G401.6 (cell line): ENCODE measurements around the gene RABGAP1.

Source experiments
- FAIRE-seq: peaks from 2 replicates; lab custom pipeline; 2012; peaks lifted over from hg19 to GRCh38; lab: Jason Lieb, UNC

The RABGAP1 gene

GRCh38 chr9:123049589-123050222 lies 108.9 kb downstream of the RABGAP1 start:
- FAIRE-seq = no peak

GRCh38 chr9:123053046-123053445 lies 112.2 kb downstream of the RABGAP1 start:
- no peak for FAIRE-seq

DNA sequence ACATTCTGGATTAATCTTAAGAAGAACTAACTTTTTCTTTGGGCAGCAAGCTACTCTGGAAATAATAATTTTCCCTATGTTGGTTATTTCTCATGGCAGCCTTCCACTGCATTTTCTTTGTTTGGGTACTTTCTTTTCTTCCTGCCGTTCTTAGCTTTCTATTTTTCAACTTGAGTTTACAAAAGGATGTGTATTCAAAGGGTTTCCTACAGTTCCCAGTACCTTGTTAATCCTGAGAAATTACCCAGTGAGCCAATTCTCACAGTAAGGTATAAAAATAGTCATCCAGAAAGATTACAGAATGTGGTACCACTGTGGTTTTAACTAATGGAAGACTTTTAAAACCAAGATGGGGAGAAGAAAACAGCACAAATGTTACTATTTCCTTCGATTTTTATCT lies 112.9 kb downstream of the RABGAP1 start:
- no peak for FAIRE-seq

- FAIRE-seq = no peak
These were observed 118.0 kb downstream of the RABGAP1 start for GRCh38 chr9:123058834-123059233.

DNA sequence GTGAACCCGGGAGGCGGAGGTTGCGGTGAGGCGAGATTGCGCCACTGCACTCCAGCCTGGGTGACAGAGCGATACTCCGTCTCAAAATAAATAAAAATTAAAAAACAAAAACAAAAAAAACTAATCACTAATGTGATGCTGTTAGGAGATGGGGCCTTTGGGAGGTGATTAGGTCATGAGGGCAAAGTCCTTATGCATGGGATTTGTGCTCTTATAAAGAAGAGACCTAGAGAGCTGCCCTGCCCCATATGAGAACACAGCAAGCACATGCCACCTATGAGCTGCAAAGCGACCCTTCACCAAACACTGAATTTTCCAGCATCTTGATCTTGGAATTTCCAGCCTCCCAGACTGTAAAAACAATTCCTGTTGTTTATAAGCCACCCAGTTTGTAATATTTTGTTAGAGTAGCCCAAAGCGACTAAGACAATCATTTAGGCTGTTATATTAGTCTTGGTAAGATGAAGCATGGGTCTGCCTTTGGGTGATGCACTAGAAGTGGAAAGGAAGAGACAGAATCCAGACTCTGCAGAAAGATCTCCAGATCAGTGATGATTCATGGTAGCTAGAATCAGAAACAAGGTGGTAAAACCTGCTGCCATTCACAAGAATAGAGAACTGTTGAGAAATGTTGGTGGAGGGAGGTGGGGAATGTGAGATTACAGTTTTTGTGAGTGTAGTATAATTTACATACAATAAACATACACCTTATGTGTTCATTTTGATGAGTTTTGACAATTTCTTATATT lies 118.8 kb downstream of the RABGAP1 start:
- no peak for FAIRE-seq

DNA sequence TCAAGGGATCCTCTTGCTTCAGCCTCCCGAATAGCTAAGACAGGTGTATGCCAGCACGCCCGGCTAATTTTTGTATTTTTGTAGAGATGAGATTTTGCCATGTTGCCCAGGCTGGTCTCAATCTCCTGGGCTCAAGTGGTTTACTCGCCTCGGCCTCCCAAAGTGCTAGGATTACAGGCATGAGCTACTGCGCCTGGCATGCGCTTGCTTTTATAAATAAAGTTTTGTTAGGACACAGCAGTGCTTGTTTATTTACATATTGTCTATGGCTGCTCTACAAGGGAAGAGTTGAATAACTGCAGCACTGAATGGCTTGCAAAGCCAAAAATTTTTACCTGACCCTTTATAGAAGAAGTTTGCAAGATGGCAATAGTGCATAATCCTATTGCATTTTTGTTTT lies 120.4 kb downstream of the RABGAP1 start:
- FAIRE-seq = no peak

DNA sequence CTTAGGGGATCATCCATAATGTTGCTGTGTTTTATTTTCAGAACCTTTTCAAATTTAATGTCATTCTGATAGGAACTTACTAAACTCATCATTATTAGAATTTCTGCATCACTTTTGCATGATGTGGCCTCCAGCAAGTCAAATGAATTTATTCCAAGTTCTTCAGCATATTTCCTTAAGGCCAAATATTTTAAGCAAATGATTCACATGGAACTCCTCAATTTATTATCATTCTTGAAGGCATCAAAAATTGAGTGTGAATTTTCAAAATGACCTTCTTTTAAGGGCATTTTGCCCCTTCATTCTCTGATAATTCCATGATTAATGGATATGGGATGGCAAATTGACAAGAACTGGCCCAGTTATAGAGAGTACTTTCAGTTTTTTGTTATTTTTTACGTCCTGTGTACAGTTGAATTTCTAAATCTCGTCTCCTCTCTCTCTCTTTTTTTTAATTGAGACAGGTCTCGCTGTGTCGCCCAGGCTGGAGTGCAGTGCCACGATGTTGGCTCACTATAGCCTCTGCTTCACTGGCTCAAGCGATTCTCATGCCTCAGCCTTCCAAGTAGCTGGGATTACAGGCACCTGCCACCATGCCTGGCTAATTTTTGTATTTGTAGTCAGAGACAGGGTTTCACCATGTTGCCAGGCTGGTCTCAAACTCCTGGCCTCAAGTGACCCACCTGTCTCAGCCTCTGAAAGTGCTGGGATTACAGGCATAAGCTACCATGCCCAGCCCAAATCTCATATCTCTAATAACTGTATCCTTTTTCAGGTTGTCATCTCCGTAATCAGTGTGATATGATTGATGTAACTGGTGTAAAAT lies 121.7 kb downstream of the RABGAP1 start:
- FAIRE-seq = no peak

GRCh38 chr9:123063177-123063598 lies 122.4 kb downstream of the RABGAP1 start:
- FAIRE-seq = no peak

DNA sequence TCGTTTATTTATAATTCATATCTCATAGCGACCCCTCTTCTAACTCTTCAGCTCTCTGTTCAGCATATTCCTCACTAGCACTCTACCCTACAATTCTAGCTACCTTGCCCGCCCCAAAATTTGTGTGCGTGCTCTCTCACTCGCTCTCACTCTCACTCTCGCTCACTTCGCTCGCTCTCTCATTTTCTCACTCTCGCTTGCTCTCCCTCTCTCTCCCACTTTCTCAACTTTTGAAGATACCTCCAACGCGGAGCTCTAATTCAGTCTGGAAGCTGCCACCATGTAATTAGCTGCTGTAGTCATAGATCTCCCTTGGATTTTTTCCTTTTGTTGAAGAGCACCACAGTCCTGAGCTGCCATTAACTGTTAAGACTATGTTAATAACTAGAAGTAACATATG lies 123.1 kb downstream of the RABGAP1 start:
- no peak for FAIRE-seq

GRCh38 chr9:123064716-123065115 lies 123.9 kb downstream of the RABGAP1 start:
- no peak for FAIRE-seq

GRCh38 chr9:123065196-123065595 lies 124.4 kb downstream of the RABGAP1 start:
- no peak for FAIRE-seq

DNA sequence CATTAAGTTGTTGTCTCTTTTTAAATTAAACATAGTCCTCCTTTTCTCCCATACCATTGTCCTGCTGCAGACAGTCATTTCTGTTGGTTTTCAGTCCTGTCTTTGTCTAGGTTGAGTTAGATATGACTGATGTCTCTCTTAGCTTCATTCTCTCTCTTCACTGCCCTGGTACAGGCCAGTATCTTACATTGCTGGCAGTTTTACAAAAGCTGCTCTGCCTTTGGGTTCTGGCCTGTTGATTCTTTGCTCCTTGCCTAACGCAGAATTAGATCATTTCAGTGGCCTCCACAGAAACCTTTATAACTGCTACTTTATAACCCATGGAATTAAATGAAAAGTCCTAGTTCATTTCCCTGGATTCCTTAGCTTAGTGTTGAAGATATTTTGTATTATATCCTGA lies 126.3 kb downstream of the RABGAP1 start:
- no peak for FAIRE-seq

GRCh38 chr9:123069010-123069481 lies 128.2 kb downstream of the RABGAP1 start:
- no peak for FAIRE-seq

- no peak for FAIRE-seq
These were observed 129.4 kb downstream of the RABGAP1 start for GRCh38 chr9:123070198-123070597.

GRCh38 chr9:123072407-123072995 lies 131.7 kb downstream of the RABGAP1 start:
- no peak for FAIRE-seq

DNA sequence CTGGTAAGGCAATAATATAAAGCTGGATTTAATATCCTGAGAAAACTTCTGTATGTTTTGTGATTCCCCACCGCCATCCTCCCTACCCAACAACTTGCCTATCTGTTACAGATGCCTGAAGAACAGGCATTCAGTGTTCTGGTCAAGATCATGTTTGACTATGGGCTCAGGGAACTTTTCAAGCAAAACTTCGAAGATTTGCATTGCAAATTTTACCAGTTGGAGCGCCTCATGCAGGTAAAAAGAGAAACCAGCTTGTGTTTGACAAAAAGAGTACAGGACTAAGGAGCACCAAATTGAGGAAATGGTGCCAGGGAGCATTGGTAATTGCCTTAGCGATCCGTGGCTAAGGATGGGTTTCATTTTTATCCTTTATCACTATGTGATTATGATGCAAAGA lies 132.6 kb downstream of the RABGAP1 start:
- no peak for FAIRE-seq

DNA sequence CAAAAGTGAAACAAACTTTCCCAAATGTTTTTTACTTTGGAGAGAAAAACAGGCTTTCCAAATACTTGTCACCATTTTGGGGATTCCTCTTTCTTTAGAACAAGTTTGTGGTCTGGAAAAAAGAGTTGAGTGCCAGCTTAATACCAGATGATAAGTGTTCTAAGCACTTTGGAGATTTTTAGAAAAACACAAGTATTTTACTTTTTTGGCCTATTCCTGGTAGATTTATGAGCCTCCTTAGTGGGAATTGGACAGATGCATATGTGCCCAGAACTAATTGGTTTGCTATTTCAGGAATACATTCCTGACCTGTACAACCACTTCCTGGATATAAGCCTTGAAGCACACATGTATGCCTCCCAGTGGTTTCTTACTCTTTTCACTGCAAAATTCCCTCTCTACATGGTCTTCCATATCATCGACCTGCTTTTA lies 133.2 kb downstream of the RABGAP1 start:
- FAIRE-seq = no peak

- FAIRE-seq = no peak
These were observed 133.8 kb downstream of the RABGAP1 start for GRCh38 chr9:123074628-123075027.

GRCh38 chr9:123080444-123080843 lies 139.6 kb downstream of the RABGAP1 start:
- FAIRE-seq = no peak

GRCh38 chr9:123081824-123082223 lies 141.0 kb downstream of the RABGAP1 start:
- FAIRE-seq = peak; percentile 75

DNA sequence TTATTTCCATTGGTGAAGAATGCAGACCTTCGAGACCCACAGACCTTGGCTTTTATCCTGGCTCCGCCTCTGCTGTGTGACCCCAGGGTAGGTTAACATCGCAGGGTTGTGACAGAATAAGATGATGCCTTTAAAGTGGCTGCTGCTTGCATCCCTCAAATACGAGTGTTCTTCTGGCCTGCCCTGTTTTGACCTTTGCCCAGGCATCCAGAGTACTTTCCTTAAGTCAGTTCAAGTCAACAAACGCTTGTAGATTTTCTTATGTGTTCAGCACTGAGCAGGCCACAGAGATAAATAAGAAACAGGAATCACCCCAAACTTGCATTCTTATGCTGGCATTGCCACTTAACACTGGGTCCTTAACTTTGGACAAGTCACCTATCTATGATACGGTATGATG lies 142.9 kb downstream of the RABGAP1 start:
- FAIRE-seq = no peak

DNA sequence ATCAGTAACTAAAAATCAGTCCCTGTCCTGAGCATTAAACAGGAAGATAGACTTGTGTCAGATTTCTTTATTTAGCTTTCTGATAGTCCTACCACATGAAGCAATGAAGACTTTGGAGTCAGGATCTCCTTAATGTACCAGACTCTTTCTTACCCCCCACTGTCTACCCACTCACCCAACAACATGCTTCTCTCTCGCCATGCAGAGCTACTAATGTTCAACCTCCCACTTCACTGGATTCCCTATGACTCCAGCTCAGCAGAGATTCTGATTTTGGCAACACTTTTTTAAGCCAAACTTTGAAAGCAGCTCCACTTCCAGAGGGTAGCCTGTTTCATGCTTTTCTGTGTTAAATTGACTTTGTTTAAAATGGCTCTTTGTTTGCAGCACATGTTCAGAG lies 143.4 kb downstream of the RABGAP1 start:
- no peak for FAIRE-seq

GRCh38 chr9:123085916-123086315 lies 145.1 kb downstream of the RABGAP1 start:
- FAIRE-seq = no peak
